SK-N-SH (cell line): ENCODE results near the gene ZNF682.

ENCODE experiments used
- CHD2 ChIP-seq: fragments of 150-350 bp; IDR thresholded peaks from 2 replicates; pipeline ENCODE4 v1.6.1; 2018; ENCODE audit warnings: low read length; ENCODE audit not compliant: partially characterized antibody
- CTCF ChIP-seq: fragments of 200-600 bp; sonication (generic); IDR thresholded peaks from 2 replicates; pipeline ENCODE4 v1.6.1; 2017; ENCODE audit warnings: antibody characterized with exemption, mild to moderate bottlenecking, moderate library complexity
- EP300 ChIP-seq, 2 experiments: IDR thresholded peaks; 2 replicates each; pipeline versions ENCODE4 v1.4.0 to v1.6.1; 2012; ENCODE audit warnings: borderline replicate concordance in 1 of 2, low read depth in 1 of 2, low read length in 1 of 2
- FOXM1 ChIP-seq: IDR thresholded peaks from 2 replicates; pipeline ENCODE4 v1.4.0; 2012; ENCODE audit warnings: low read depth, mild to moderate bottlenecking
- GABPA ChIP-seq: IDR thresholded peaks from 2 replicates; pipeline ENCODE4 v1.4.0; 2012; ENCODE audit warnings: low read depth, mild to moderate bottlenecking
- JUND ChIP-seq: IDR thresholded peaks from 2 replicates; pipeline ENCODE4 v1.4.0; 2012
- MAX ChIP-seq: IDR thresholded peaks from 2 replicates; pipeline ENCODE4 v1.4.0; 2012; ENCODE audit warnings: low read depth
- POLR2AphosphoS5 ChIP-seq: IDR thresholded peaks from 2 replicates; pipeline ENCODE4 v1.6.1; 2012; ENCODE audit warnings: low read depth, low read length
- RAD21 ChIP-seq: IDR thresholded peaks from 2 replicates; pipeline ENCODE4 v1.6.1; 2012; ENCODE audit warnings: mild to moderate bottlenecking, low read length
- RCOR1 ChIP-seq: fragments of 150-350 bp; IDR thresholded peaks from 2 replicates; pipeline ENCODE4 v1.6.1; 2017; ENCODE audit warnings: antibody characterized with exemption, low read length
- SIN3A ChIP-seq: IDR thresholded peaks from 2 replicates; pipeline ENCODE4 v1.6.1; 2012; ENCODE audit warnings: low read depth, mild to moderate bottlenecking, low read length, moderate library complexity, borderline replicate concordance
- SMC3 ChIP-seq: IDR thresholded peaks from 2 replicates; pipeline ENCODE4 v1.6.1; 2012; ENCODE audit warnings: low read depth, low read length, improper control_type of control experiment
- TF ChIP-seq, protein P1 (sequence below): fragments of 150-350 bp; IDR thresholded peaks from 2 replicates; pipeline ENCODE4 v1.6.1; 2017; ENCODE audit warnings: antibody characterized with exemption, low read length, low read depth, borderline replicate concordance
- TF ChIP-seq, protein P2 (sequence below): IDR thresholded peaks from 2 replicates; pipeline ENCODE4 v1.4.0; 2012; ENCODE audit warnings: low read depth, borderline replicate concordance

- TF ChIP-seq RCOR1 (no peak), CTCF (no peak), POLR2AphosphoS5 (no peak), CHD2 (no peak), GABPA (no peak), EP300 (IDR thresholded peaks at IDR 0.05; ENCODE audit: borderline replicate concordance in 1 of 2, low read depth in 1 of 2, low read length in 1 of 2) (no peak), SMC3 (no peak), FOXM1 (no peak), RAD21 (no peak), JUND (no peak), MAX (no peak), SIN3A (no peak)
- TF ChIP-seq, protein P1, sequence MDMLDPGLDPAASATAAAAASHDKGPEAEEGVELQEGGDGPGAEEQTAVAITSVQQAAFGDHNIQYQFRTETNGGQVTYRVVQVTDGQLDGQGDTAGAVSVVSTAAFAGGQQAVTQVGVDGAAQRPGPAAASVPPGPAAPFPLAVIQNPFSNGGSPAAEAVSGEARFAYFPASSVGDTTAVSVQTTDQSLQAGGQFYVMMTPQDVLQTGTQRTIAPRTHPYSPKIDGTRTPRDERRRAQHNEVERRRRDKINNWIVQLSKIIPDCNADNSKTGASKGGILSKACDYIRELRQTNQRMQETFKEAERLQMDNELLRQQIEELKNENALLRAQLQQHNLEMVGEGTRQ, result no peak
- TF ChIP-seq, protein P2, sequence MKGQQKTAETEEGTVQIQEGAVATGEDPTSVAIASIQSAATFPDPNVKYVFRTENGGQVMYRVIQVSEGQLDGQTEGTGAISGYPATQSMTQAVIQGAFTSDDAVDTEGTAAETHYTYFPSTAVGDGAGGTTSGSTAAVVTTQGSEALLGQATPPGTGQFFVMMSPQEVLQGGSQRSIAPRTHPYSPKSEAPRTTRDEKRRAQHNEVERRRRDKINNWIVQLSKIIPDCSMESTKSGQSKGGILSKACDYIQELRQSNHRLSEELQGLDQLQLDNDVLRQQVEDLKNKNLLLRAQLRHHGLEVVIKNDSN, result no peak
Measured at GRCh38 chr19:20070691-20071090, 31.4 kb upstream of the ZNF682 start.
